IPS DF 6.9 (cell line): ENCODE results near the gene SHPK.

Experiments used
- DNase-seq: peaks from one replicate; pipeline ENCODE4 v3.0.0-alpha.2; 2013; ENCODE audit warnings: low read depth, low spot score
- H3K27ac ChIP-seq: one replicate; pipeline ENCODE4 v1.5.1; 2013; ENCODE audit warnings: low read length, control low read depth
- H3K27me3 ChIP-seq: 2 replicates; pipeline ENCODE4 v1.6.1; 2013; ENCODE audit warnings: mild to moderate bottlenecking, low read length; ENCODE audit not compliant: control insufficient read depth, insufficient read depth
- H3K36me3 ChIP-seq: 2 replicates; pipeline ENCODE4 v1.6.1; 2013; ENCODE audit warnings: low read length; ENCODE audit not compliant: control insufficient read depth, insufficient read depth
- H3K4me1 ChIP-seq: 2 replicates; pipeline ENCODE4 v1.6.1; 2013; ENCODE audit warnings: low read length; ENCODE audit not compliant: control insufficient read depth, insufficient read depth
- H3K4me3 ChIP-seq: 2 replicates; pipeline ENCODE4 v1.5.1; 2013; ENCODE audit warnings: mild to moderate bottlenecking, low read length
- H3K9me3 ChIP-seq: 2 replicates; pipeline ENCODE4 v1.6.1; 2013; ENCODE audit warnings: low read length, inconsistent platforms; ENCODE audit not compliant: control insufficient read depth, insufficient read depth
- WGBS: extraction: QIAGEN DNeasy Blood & Tissue Kit; methylation state at CpG from one replicate; pipeline ENCODE4 v1.1.7; 2013; ENCODE audit warnings: mixed read lengths, missing lambda C conversion rate; ENCODE audit not compliant: insufficient read length, insufficient coverage; 5-methylcytosine and 5-hydroxymethylcytosine counted together

SHPK gene

GRCh38 chr17:3672571-3672970, 36.5 kb upstream of the SHPK start:
- no peaks in the 10 kb centered on the region for H3K27me3 ChIP-seq
- no peaks in the 10 kb centered on the region for H3K4me1 ChIP-seq
- no CpG with 5 or more reads among the region's 4 CpGs for WGBS
- no peak overlapping the region for H3K27ac ChIP-seq
- H3K36me3 ChIP-seq, result no peaks in the 10 kb centered on the region
- H3K4me3 ChIP-seq, result no peak overlapping the region
- no peaks in the 10 kb centered on the region for H3K9me3 ChIP-seq
- no peak for DNase-seq

- Histone ChIP-seq H3K4me1 (peaks cover 3% of the 10 kb centered on the region; the same call in 1 of the 2 replicates), H3K27ac (no peak overlapping the region), H3K4me3 (peak overlapping the region; percentile 95; the same call in 1 of the 2 replicates), H3K36me3 (no peaks in the 10 kb centered on the region), H3K27me3 (no peaks in the 10 kb centered on the region), H3K9me3 (no peaks in the 10 kb centered on the region)
- no CpG with 5 or more reads among the region's 12 CpGs for WGBS
- DNase-seq, result no peak
Measured at GRCh38 chr17:3669548-3669947, 33.5 kb upstream of the SHPK start.

GRCh38 chr17:3669085-3669347, 33.0 kb upstream of the SHPK start:
- H3K9me3 ChIP-seq, result no peaks in the 10 kb centered on the region
- DNase-seq, result no peak
- H3K4me1 ChIP-seq, result peaks cover 3% of the 10 kb centered on the region; the same call in 1 of the 2 replicates
- H3K36me3 ChIP-seq, result no peaks in the 10 kb centered on the region
- no CpG with 5 or more reads among the region's 32 CpGs for WGBS
- H3K27me3 ChIP-seq, result no peaks in the 10 kb centered on the region
- H3K4me3 ChIP-seq, result peak overlapping the region; percentile 95
- H3K27ac ChIP-seq, result no peak overlapping the region

GRCh38 chr17:3668279-3669084, 32.4 kb upstream of the SHPK start, which contains the start of the genes EMC6 and TAX1BP3:
EMC6 (plus strand) TSS chr17:3668812; CDS start chr17:3669147, 335 bp downstream.
TAX1BP3 (minus strand) TSS chr17:3668578; CDS start chr17:3668526, 52 bp downstream.
- peaks cover 4% of the 10 kb centered on the region; the same call in 1 of the 2 replicates for H3K36me3 ChIP-seq
- peak within 1 kb of the TSS; percentile 95 for H3K4me3 ChIP-seq
- no peaks in the 10 kb centered on the region for H3K9me3 ChIP-seq
- no peaks in the 10 kb centered on the region for H3K27me3 ChIP-seq
- H3K27ac ChIP-seq, result no peak within 1 kb of the TSS
- peaks cover 3% of the 10 kb centered on the region; the same call in 1 of the 2 replicates for H3K4me1 ChIP-seq
- no CpG with 5 or more reads among the region's 89 CpGs for WGBS
- peak; percentile 91 for DNase-seq

GRCh38 chr17:3667366-3668278, 31.6 kb upstream of the SHPK start:
- peaks cover 9% of the 10 kb centered on the region; the same call in 1 of the 2 replicates for H3K36me3 ChIP-seq
- H3K27ac ChIP-seq, result no peak overlapping the region
- H3K4me1 ChIP-seq, result peaks cover 3% of the 10 kb centered on the region; the same call in 1 of the 2 replicates
- no peaks in the 10 kb centered on the region for H3K27me3 ChIP-seq
- no peaks in the 10 kb centered on the region for H3K9me3 ChIP-seq
- no peak for DNase-seq
- no CpG with 5 or more reads among the region's 39 CpGs for WGBS
- peak overlapping the region; percentile 80 for H3K4me3 ChIP-seq

GRCh38 chr17:3666516-3666915, 30.5 kb upstream of the SHPK start:
- Histone ChIP-seq H3K27ac (no peak overlapping the region), H3K36me3 (peaks cover 9% of the 10 kb centered on the region; the same call in 1 of the 2 replicates), H3K4me1 (peaks cover 3% of the 10 kb centered on the region; the same call in 1 of the 2 replicates), H3K4me3 (no peak overlapping the region), H3K27me3 (no peaks in the 10 kb centered on the region), H3K9me3 (no peaks in the 10 kb centered on the region)
- no peak for DNase-seq
- no CpG with 5 or more reads among the region's 6 CpGs for WGBS

GRCh38 chr17:3665834-3666233, 29.8 kb upstream of the SHPK start:
- no peaks in the 10 kb centered on the region for H3K27me3 ChIP-seq
- peaks cover 3% of the 10 kb centered on the region; the same call in 1 of the 2 replicates for H3K4me1 ChIP-seq
- H3K36me3 ChIP-seq, result peaks cover 9% of the 10 kb centered on the region; the same call in 1 of the 2 replicates
- no peak overlapping the region for H3K27ac ChIP-seq
- no peaks in the 10 kb centered on the region for H3K9me3 ChIP-seq
- H3K4me3 ChIP-seq, result no peak overlapping the region
- no peak for DNase-seq
- WGBS, result no CpG with 5 or more reads among the region's 5 CpGs

GRCh38 chr17:3663102-3664011, 27.3 kb upstream of the SHPK start:
- peaks cover 5% of the 10 kb centered on the region; the same call in 1 of the 2 replicates for H3K4me1 ChIP-seq
- no peaks in the 10 kb centered on the region for H3K27me3 ChIP-seq
- H3K27ac ChIP-seq, result no peak overlapping the region
- DNase-seq, result no peak
- H3K9me3 ChIP-seq, result no peaks in the 10 kb centered on the region
- WGBS, result no CpG with 5 or more reads among the region's 33 CpGs
- H3K4me3 ChIP-seq, result no peak overlapping the region
- H3K36me3 ChIP-seq, result peaks cover 9% of the 10 kb centered on the region; the same call in 1 of the 2 replicates

- H3K27ac ChIP-seq, result no peak overlapping the region
- H3K9me3 ChIP-seq, result no peaks in the 10 kb centered on the region
- H3K27me3 ChIP-seq, result no peaks in the 10 kb centered on the region
- H3K4me3 ChIP-seq, result no peak overlapping the region
- DNase-seq, result no peak
- peaks cover 9% of the 10 kb centered on the region; the same call in 1 of the 2 replicates for H3K36me3 ChIP-seq
- WGBS, result no CpG with 5 or more reads among the region's 23 CpGs
- H3K4me1 ChIP-seq, result 0 out of 2 replicates have a peak, but pooled peaks cover 2% of the 10 kb centered on the region
Measured at GRCh38 chr17:3660311-3660891, 24.4 kb upstream of the SHPK start.
